Measurements from ENCODE around the gene CAPZA1. TPM values are rescaled to one million over a fixed set of nuclear protein-coding genes. Genes with fewer than 3 reads are reported as not detected.

CAPZA1 gene
- total RNA-seq, 1 donor from 2014 or later, result 171 TPM

GRCh38 chr1:112629256-112629655, 9.6 kb downstream of the CAPZA1 start:
- peaks cover 10% of the 10 kb centered on the region for H3K36me3 Mint-ChIP-seq (ENCODE audit: low read depth, unreplicated experiment)
- Histone ChIP-seq H3K4me2 (ENCODE audit: low read length) (no peak overlapping the region), H3K27me3 (ENCODE audit: insufficient read depth, low read length) (no peaks in the 10 kb centered on the region), H3K36me3 (ENCODE audit: insufficient read depth, low read length) (no peaks in the 10 kb centered on the region), H3K4me3 (ENCODE audit: insufficient read depth, low read depth, low read length) (no peak overlapping the region), H4K20me1 (ENCODE audit: insufficient read depth, low read length) (peaks cover 93% of the 10 kb centered on the region), H3K9ac (ENCODE audit: low read length) (no peak overlapping the region), H3K4me1 (ENCODE audit: insufficient read depth, low read length) (peaks cover 6% of the 10 kb centered on the region), H3K27ac (ENCODE audit: low read depth, low read length) (no peak overlapping the region), H3K79me2 (ENCODE audit: insufficient read depth, low read length) (peaks cover 98% of the 10 kb centered on the region), H3K9me3 (ENCODE audit: insufficient read depth, low read depth, low read length) (no peaks in the 10 kb centered on the region), H2AFZ (ENCODE audit: low read depth, low read length) (no peak overlapping the region)
- H3K27ac Mint-ChIP-seq (ENCODE audit: unreplicated experiment), result no peak overlapping the region
- FAIRE-seq (no peak), DNase-seq (ENCODE audit: low read depth) (no peak)
- TF ChIP-seq CTCF (IDR thresholded peaks at IDR 0.05; ENCODE audit: insufficient read depth, low read depth, low read length) (no peak), EZH2 (IDR thresholded peaks at IDR 0.05; ENCODE audit: insufficient read depth, low read length) (no peak)
- no peak overlapping the region for H3K4me3 Mint-ChIP-seq (ENCODE audit: unreplicated experiment)
- H3K9me3 Mint-ChIP-seq (ENCODE audit: unreplicated experiment), result no peaks in the 10 kb centered on the region
- H3K4me1 Mint-ChIP-seq (ENCODE audit: low read depth, unreplicated experiment), result peaks cover 25% of the 10 kb centered on the region
- H3K27me3 Mint-ChIP-seq (ENCODE audit: low read depth, unreplicated experiment), result no peaks in the 10 kb centered on the region

- DNase-seq (ENCODE audit: low read depth), result no peak
- H3K27me3 ChIP-seq (ENCODE audit: insufficient read depth, low read length), result no peaks in the 10 kb centered on the region
- H3K79me2 ChIP-seq (ENCODE audit: insufficient read depth, low read length), result peaks cover 99% of the 10 kb centered on the region
- H3K4me1 ChIP-seq (ENCODE audit: insufficient read depth, low read length), result peaks cover 14% of the 10 kb centered on the region
- TF ChIP-seq CTCF (IDR thresholded peaks at IDR 0.05; ENCODE audit: insufficient read depth, low read depth, low read length), result no peak
- no peak for TF ChIP-seq EZH2 (IDR thresholded peaks at IDR 0.05; ENCODE audit: insufficient read depth, low read length)
- no peak overlapping the region for H3K27ac ChIP-seq (ENCODE audit: low read depth, low read length)
- Mint-ChIP-seq H3K9me3 (ENCODE audit: unreplicated experiment) (no peaks in the 10 kb centered on the region), H3K4me3 (ENCODE audit: unreplicated experiment) (no peak overlapping the region), H3K27ac (ENCODE audit: unreplicated experiment) (no peak overlapping the region), H3K4me1 (ENCODE audit: low read depth, unreplicated experiment) (peaks cover 33% of the 10 kb centered on the region), H3K36me3 (ENCODE audit: low read depth, unreplicated experiment) (peaks cover 4% of the 10 kb centered on the region), H3K27me3 (ENCODE audit: low read depth, unreplicated experiment) (no peaks in the 10 kb centered on the region)
- peaks cover 93% of the 10 kb centered on the region for H4K20me1 ChIP-seq (ENCODE audit: insufficient read depth, low read length)
- H2AFZ ChIP-seq (ENCODE audit: low read depth, low read length), result no peak overlapping the region
- no peak overlapping the region for H3K4me2 ChIP-seq (ENCODE audit: low read length)
- no peak for FAIRE-seq
- H3K9me3 ChIP-seq (ENCODE audit: insufficient read depth, low read depth, low read length), result no peaks in the 10 kb centered on the region
- H3K9ac ChIP-seq (ENCODE audit: low read length), result no peak overlapping the region
- no peaks in the 10 kb centered on the region for H3K36me3 ChIP-seq (ENCODE audit: insufficient read depth, low read length)
- no peak overlapping the region for H3K4me3 ChIP-seq (ENCODE audit: insufficient read depth, low read depth, low read length)
Measured at GRCh38 chr1:112633628-112634027, 14.0 kb downstream of the CAPZA1 start.

GRCh38 chr1:112634367-112634766, 14.7 kb downstream of the CAPZA1 start:
- no peak for FAIRE-seq
- no peak for TF ChIP-seq EZH2 (IDR thresholded peaks at IDR 0.05; ENCODE audit: insufficient read depth, low read length)
- TF ChIP-seq CTCF (IDR thresholded peaks at IDR 0.05; ENCODE audit: insufficient read depth, low read depth, low read length), result no peak
- Mint-ChIP-seq H3K9me3 (ENCODE audit: unreplicated experiment) (no peaks in the 10 kb centered on the region), H3K4me1 (ENCODE audit: low read depth, unreplicated experiment) (peaks cover 33% of the 10 kb centered on the region), H3K27me3 (ENCODE audit: low read depth, unreplicated experiment) (no peaks in the 10 kb centered on the region), H3K27ac (ENCODE audit: unreplicated experiment) (no peak overlapping the region), H3K36me3 (ENCODE audit: low read depth, unreplicated experiment) (peaks cover 4% of the 10 kb centered on the region), H3K4me3 (ENCODE audit: unreplicated experiment) (no peak overlapping the region)
- DNase-seq (ENCODE audit: low read depth), result no peak
- Histone ChIP-seq H3K9me3 (ENCODE audit: insufficient read depth, low read depth, low read length) (no peaks in the 10 kb centered on the region), H2AFZ (ENCODE audit: low read depth, low read length) (no peak overlapping the region), H3K36me3 (ENCODE audit: insufficient read depth, low read length) (no peaks in the 10 kb centered on the region), H3K4me3 (ENCODE audit: insufficient read depth, low read depth, low read length) (no peak overlapping the region), H3K4me1 (ENCODE audit: insufficient read depth, low read length) (peaks cover 14% of the 10 kb centered on the region), H3K27ac (ENCODE audit: low read depth, low read length) (no peak overlapping the region), H3K4me2 (ENCODE audit: low read length) (no peak overlapping the region), H4K20me1 (ENCODE audit: insufficient read depth, low read length) (peaks cover 90% of the 10 kb centered on the region), H3K9ac (ENCODE audit: low read length) (no peak overlapping the region), H3K27me3 (ENCODE audit: insufficient read depth, low read length) (no peaks in the 10 kb centered on the region), H3K79me2 (ENCODE audit: insufficient read depth, low read length) (peaks cover 99% of the 10 kb centered on the region)
